ENCODE results near the gene ATP5F1E. TPM values are rescaled to one million over a fixed set of nuclear protein-coding genes. Genes with fewer than 3 reads are reported as not detected.

ATP5F1E gene
- total RNA-seq, 4 donors from 2014 or later = 9.9 to 21.1 (median 15.2) TPM

GRCh38 chr20:59024111-59024530, 8.0 kb downstream of the ATP5F1E start:
- DNase-seq (ENCODE audit: low spot score in 2 of 2) = no peak
- TF ChIP-seq POLR2A (IDR thresholded peaks at IDR 0.05) (no peak), CTCF (IDR thresholded peaks at IDR 0.05) (no peak)
- H3K4me3 ChIP-seq (ENCODE audit: low read depth, poor library complexity, severe bottlenecking) = no peak overlapping the region
- 91 to 94% methylated on average over 24 of the region's 24 CpGs for WGBS, 2 donors
- intact Hi-C loops (cut with DNase I; ENCODE audit: low total_unique reads) = no loop called here

- DNase-seq (ENCODE audit: low spot score in 2 of 2) = no peak
- no peak overlapping the region for H3K4me3 ChIP-seq (ENCODE audit: low read depth, poor library complexity, severe bottlenecking)
- 87 to 96% methylated on average over 13 of the region's 13 CpGs for WGBS, 2 donors
- intact Hi-C loops (cut with DNase I; ENCODE audit: low total_unique reads) = no loop called here
- TF ChIP-seq CTCF (IDR thresholded peaks at IDR 0.05) = no peak
- no peak for TF ChIP-seq POLR2A (IDR thresholded peaks at IDR 0.05)
Observed at GRCh38 chr20:59023616-59024015, 8.5 kb downstream of the ATP5F1E start.

- TF ChIP-seq CTCF (IDR thresholded peaks at IDR 0.05) (no peak), POLR2A (IDR thresholded peaks at IDR 0.05) (no peak)
- intact Hi-C loops (cut with DNase I; ENCODE audit: low total_unique reads) = no loop called here
- 91 to 94% methylated on average over 15 of the region's 15 CpGs for WGBS, 2 donors
- no peak overlapping the region for H3K4me3 ChIP-seq (ENCODE audit: low read depth, poor library complexity, severe bottlenecking)
- no peak for DNase-seq (ENCODE audit: low spot score in 2 of 2)
Observed at GRCh38 chr20:59022754-59023153, 9.4 kb downstream of the ATP5F1E start.

- intact Hi-C loops (cut with DNase I; ENCODE audit: low total_unique reads) = no loop called here
- WGBS, 2 donors = 50 to 53% methylated on average over 5 of the region's 5 CpGs
- no peak for DNase-seq (ENCODE audit: low spot score in 2 of 2)
- no peak for TF ChIP-seq POLR2A (IDR thresholded peaks at IDR 0.05)
- TF ChIP-seq CTCF (IDR thresholded peaks at IDR 0.05) = no peak
- H3K4me3 ChIP-seq (ENCODE audit: low read depth, poor library complexity, severe bottlenecking) = no peak overlapping the region
Observed at GRCh38 chr20:59020938-59021551, 11.1 kb downstream of the ATP5F1E start.

- TF ChIP-seq CTCF (IDR thresholded peaks at IDR 0.05) (no peak), POLR2A (IDR thresholded peaks at IDR 0.05) (no peak)
- WGBS, 2 donors = 86 to 87% methylated on average over 5 of the region's 5 CpGs
- no peak for DNase-seq (ENCODE audit: low spot score in 2 of 2)
- H3K4me3 ChIP-seq (ENCODE audit: low read depth, poor library complexity, severe bottlenecking) = no peak within 1 kb of the TSS
- intact Hi-C loops (cut with DNase I; ENCODE audit: low total_unique reads) = no loop called here
Observed at GRCh38 chr20:59019217-59019616, 12.9 kb downstream of the ATP5F1E start, which contains the start of gene TUBB1. Gene TUBB1, plus strand, starts transcription at chr20:59019429. Its CDS starts 94 bp downstream, at chr20:59019523.

GRCh38 chr20:59018817-59019216, 13.3 kb downstream of the ATP5F1E start:
- no peak for DNase-seq (ENCODE audit: low spot score in 2 of 2)

More at GRCh38 chr20:59018817-59019216, 13.3 kb downstream of the ATP5F1E start:
- TF ChIP-seq POLR2A (IDR thresholded peaks at IDR 0.05) (no peak), CTCF (IDR thresholded peaks at IDR 0.05) (no peak)
- 91 to 92% methylated on average over 10 of the region's 10 CpGs for WGBS, 2 donors
- intact Hi-C loops (cut with DNase I; ENCODE audit: low total_unique reads) = no loop called here
- H3K4me3 ChIP-seq (ENCODE audit: low read depth, poor library complexity, severe bottlenecking) = no peak overlapping the region

All from lower leg skin (tissue), 4 donors.